ENCODE data around the gene NELFE. TPM values are rescaled to one million over a fixed set of nuclear protein-coding genes. Genes with fewer than 3 reads are reported as not detected.
A peak's percentile ranks its signal among the peaks of the same experiment; 100 is the strongest.

The NELFE gene
- total RNA-seq, 2 donors from 2014 or later = 40.0 to 81.7 TPM

DNA sequence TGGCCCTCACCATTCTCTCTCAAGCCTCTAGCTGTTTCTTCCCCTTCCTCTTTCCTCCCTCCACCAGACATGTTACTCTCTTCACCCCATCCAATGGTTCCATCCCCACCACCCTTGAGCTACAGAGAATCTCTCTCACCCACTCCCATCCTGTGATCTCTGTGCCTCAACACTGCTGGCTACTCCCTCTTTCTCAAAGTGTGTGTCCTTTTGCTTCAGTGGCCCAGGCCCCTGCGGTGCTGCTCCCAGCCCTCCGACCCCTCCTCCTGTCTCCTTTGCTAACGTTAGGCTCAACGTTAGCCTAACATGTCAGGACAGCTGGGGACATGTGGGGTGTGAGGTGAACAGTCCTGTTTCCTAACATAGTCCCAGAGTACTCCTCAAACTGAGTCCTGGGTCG lies 5.9 kb downstream of the NELFE start:
- no peak for DNase-seq (ENCODE audit: low spot score)
- Histone ChIP-seq H3K4me3 (no peak overlapping the region), H3K27me3 (no peaks in the 10 kb centered on the region), H3K36me3 (peaks cover 49% of the 10 kb centered on the region), H3K4me1 (peaks cover 0 to 4% of the 10 kb centered on the region in 2 donors), H3K27ac (no peak overlapping the region), H3K9me3 (no peaks in the 10 kb centered on the region)
- TF ChIP-seq, protein P1, sequence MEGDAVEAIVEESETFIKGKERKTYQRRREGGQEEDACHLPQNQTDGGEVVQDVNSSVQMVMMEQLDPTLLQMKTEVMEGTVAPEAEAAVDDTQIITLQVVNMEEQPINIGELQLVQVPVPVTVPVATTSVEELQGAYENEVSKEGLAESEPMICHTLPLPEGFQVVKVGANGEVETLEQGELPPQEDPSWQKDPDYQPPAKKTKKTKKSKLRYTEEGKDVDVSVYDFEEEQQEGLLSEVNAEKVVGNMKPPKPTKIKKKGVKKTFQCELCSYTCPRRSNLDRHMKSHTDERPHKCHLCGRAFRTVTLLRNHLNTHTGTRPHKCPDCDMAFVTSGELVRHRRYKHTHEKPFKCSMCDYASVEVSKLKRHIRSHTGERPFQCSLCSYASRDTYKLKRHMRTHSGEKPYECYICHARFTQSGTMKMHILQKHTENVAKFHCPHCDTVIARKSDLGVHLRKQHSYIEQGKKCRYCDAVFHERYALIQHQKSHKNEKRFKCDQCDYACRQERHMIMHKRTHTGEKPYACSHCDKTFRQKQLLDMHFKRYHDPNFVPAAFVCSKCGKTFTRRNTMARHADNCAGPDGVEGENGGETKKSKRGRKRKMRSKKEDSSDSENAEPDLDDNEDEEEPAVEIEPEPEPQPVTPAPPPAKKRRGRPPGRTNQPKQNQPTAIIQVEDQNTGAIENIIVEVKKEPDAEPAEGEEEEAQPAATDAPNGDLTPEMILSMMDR (IDR thresholded peaks at IDR 0.05) = no peak

DNA sequence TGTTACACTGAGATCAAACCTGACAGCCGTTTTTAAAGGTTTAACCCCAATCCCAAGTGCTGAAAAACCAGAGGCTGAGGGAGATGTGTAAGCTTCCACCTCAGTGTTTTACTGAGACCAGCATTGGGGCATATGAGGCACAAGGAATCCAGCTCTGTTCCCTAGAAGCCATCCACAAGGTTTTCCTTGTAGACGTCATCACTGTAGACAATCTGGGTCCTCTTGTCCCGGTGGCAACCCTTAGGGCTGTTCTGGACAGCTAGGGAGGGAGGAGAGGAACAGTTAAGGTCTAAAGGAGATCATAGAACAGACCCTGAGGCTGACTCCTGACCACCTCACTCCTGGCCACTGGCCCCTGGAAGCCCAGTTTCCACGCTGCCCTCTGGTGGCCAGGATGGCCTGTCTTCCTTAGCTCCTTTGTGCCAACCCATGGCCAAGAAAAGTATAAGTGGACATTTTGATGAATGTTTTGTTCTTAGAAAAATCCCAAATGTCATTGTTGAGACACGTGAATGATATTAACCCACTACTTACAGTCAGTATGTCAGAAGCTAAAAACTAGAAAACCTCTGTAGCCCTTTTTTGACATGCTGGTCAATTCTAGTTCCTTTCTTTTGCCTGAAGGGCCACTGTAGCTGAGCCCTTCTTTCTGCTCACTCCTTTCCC lies 6.5 kb downstream of the NELFE start:
- Histone ChIP-seq H3K9me3 (no peaks in the 10 kb centered on the region), H3K27me3 (no peaks in the 10 kb centered on the region), H3K36me3 (peaks cover 49% of the 10 kb centered on the region), H3K27ac (no peak overlapping the region), H3K4me3 (no peak overlapping the region), H3K4me1 (no peaks in the 10 kb centered on the region)
- TF ChIP-seq, protein P1 (IDR thresholded peaks at IDR 0.05) = peak; percentile 21 to 77
- DNase-seq (ENCODE audit: low spot score) = no peak

GRCh38 chr6:31949926-31950548 lies 8.7 kb downstream of the NELFE start:
- peaks cover 30% of the 10 kb centered on the region for H3K36me3 ChIP-seq
- no peak for DNase-seq (ENCODE audit: low spot score)
- TF ChIP-seq, protein P1 (IDR thresholded peaks at IDR 0.05) = no peak
- H3K9me3 ChIP-seq = no peaks in the 10 kb centered on the region
- no peak overlapping the region for H3K27ac ChIP-seq
- peaks cover 0 to 15% of the 10 kb centered on the region in 2 donors for H3K4me1 ChIP-seq
- no peak overlapping the region for H3K4me3 ChIP-seq
- no peaks in the 10 kb centered on the region for H3K27me3 ChIP-seq

DNA sequence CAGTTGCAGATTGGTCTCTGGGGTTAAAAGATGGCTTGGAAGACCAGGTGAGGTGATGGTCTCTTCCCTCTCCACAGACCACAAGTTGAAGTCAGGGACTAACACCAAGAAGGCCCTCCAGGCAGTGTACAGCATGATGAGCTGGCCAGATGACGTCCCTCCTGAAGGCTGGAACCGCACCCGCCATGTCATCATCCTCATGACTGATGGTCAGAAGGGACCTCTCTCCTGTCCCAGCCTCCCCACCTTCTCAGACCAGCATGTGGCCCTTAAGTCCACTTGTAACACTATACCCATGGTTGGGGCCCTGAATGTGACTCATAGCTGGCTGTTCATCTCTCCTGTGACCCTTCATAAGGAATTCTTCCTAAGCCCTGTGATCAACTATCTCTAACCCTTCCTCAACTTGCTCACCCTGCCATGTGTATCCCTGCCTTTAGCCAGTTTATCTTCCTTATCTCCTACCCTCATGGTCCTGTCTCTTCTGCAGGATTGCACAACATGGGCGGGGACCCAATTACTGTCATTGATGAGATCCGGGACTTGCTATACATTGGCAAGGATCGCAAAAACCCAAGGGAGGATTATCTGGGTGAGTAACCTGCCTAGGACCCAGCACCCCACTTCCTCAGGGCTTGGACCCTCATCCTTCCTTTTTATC lies 9.9 kb downstream of the NELFE start:
- Histone ChIP-seq H3K27me3 (no peaks in the 10 kb centered on the region), H3K27ac (no peak overlapping the region), H3K4me3 (no peak overlapping the region), H3K9me3 (no peaks in the 10 kb centered on the region), H3K4me1 (peaks cover 0 to 20% of the 10 kb centered on the region in 2 donors), H3K36me3 (peaks cover 18% of the 10 kb centered on the region)
- TF ChIP-seq, protein P1 (IDR thresholded peaks at IDR 0.05) = no peak
- no peak for DNase-seq (ENCODE audit: low spot score)

DNA sequence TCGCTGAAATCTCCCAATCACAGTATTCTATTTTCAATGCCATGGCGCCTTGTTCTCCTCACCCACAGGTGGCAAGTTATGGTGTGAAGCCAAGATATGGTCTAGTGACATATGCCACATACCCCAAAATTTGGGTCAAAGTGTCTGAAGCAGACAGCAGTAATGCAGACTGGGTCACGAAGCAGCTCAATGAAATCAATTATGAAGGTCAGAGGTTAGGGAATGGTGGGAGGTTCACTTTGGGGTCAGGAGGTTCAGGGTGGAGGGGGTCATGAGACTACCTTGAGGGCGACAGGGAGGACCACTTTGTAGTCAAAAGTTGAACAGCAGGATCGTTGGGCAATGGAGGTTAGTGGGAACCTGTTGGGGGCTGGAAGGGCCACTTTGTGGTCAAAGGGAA lies 10.5 kb downstream of the NELFE start:
- Histone ChIP-seq H3K27me3 (no peaks in the 10 kb centered on the region), H3K36me3 (peaks cover 13% of the 10 kb centered on the region), H3K4me3 (no peak overlapping the region), H3K4me1 (peaks cover 0 to 20% of the 10 kb centered on the region in 2 donors), H3K9me3 (no peaks in the 10 kb centered on the region), H3K27ac (no peak overlapping the region)
- DNase-seq (ENCODE audit: low spot score) = no peak
- TF ChIP-seq, protein P1 (IDR thresholded peaks at IDR 0.05) = no peak

All from right atrium auricular region (tissue), 2 donors.